AG09319 (cell line): ENCODE results near the gene KIFAP3.
"Not testable (repeated sequence)": the region's sequence is repeated elsewhere in the genome, so short reads cannot be mapped to it uniquely, and the experiment has no call there.

Experiments used
- DNase-seq: peaks from one replicate; pipeline ENCODE4 v3.0.0-alpha.2; 2010; ENCODE audit warnings: low read depth; ENCODE audit errors: extremely low read depth
- CTCF ChIP-seq: IDR thresholded peaks from 2 replicates; pipeline ENCODE4 v1.5.1; 2011; ENCODE audit warnings: low read depth, mild to moderate bottlenecking, inconsistent platforms, low read length, moderate library complexity

The KIFAP3 gene

GRCh38 chr1:169872906-169873305 is 201.6 kb downstream of the KIFAP3 start:
- DNase-seq, result no peak
- TF ChIP-seq CTCF, result no peak

- DNase-seq, result not testable (repeated sequence)
Measured at GRCh38 chr1:169871988-169872387, 202.5 kb downstream of the KIFAP3 start.
